Spleen (tissue), 11 donors: ENCODE results near the gene CLIP1. TPM values are rescaled to one million over a fixed set of nuclear protein-coding genes. Genes with fewer than 3 reads are reported as not detected.
"Not testable (repeated sequence)": the region's sequence is repeated elsewhere in the genome, so short reads cannot be mapped to it uniquely, and the experiment has no call there.

ENCODE experiments used
- DNase-seq: peaks from one replicate; pipeline ENCODE4 v3.0.0-alpha.2; 2020
- H3K27ac ChIP-seq, 8 donors: fragments of 200-600 bp; sonication (generic) in 7 of 8; 1 replicate in 4 of 8; 2 replicates in 4 of 8; pipeline versions ENCODE4 v1.5.0 to v1.8.0; 2016 to 2021; ENCODE audit warnings: inconsistent platforms in 4 of 8, mild to moderate bottlenecking in 4 of 8, moderate library complexity in 1 of 8
- H3K27me3 ChIP-seq, 7 donors: fragments of 200-600 bp; sonication (generic) in 6 of 7; replicated peaks in 1 of 7; 1 replicate in 4 of 7; 2 replicates in 3 of 7; pipeline versions ENCODE4 v1.5.0 to v1.8.0; 2016 to 2021; ENCODE audit warnings: inconsistent platforms in 3 of 7, mild to moderate bottlenecking in 1 of 7
- H3K36me3 ChIP-seq, 6 donors: fragments of 200-600 bp; sonication (generic) in 5 of 6; 1 replicate in 4 of 6; 2 replicates in 2 of 6; pipeline versions ENCODE4 v1.5.0 to v1.8.0; 2016 to 2021; ENCODE audit warnings: inconsistent platforms in 2 of 6
- H3K4me1 ChIP-seq, 6 donors: fragments of 200-600 bp; sonication (generic) in 5 of 6; 1 replicate in 3 of 6; 2 replicates in 3 of 6; pipeline versions ENCODE4 v1.5.0 to v1.8.0; 2016 to 2021; ENCODE audit warnings: inconsistent platforms in 3 of 6
- H3K4me3 ChIP-seq, 8 donors: fragments of 200-600 bp; sonication (generic) in 7 of 8; 1 replicate in 4 of 8; 2 replicates in 4 of 8; pipeline versions ENCODE4 v1.5.0 to v1.8.0; 2016 to 2021; ENCODE audit warnings: inconsistent platforms in 4 of 8, mild to moderate bottlenecking in 4 of 8, moderate library complexity in 2 of 8
- H3K9me3 ChIP-seq, 8 donors: fragments of 200-600 bp; sonication (generic) in 7 of 8; 1 replicate in 4 of 8; 2 replicates in 4 of 8; pipeline versions ENCODE4 v1.5.0 to v1.8.0; 2016 to 2021; ENCODE audit warnings: inconsistent platforms in 4 of 8
- CTCF ChIP-seq, 11 experiments: fragments of 200-600 bp in 7 of 11; fragments of 450-650 bp in 4 of 11; sonication (generic) in 4 of 11; IDR thresholded peaks in 8 of 11; conservative IDR thresholded peaks in 3 of 11; 1 replicate in 7 of 11; 2 replicates in 4 of 11; pipeline versions ENCODE4 v1.4.0 to v1.8.0; 2016 to 2021; ENCODE audit warnings: antibody characterized with exemption in 11 of 11, inconsistent platforms in 4 of 11, mild to moderate bottlenecking in 1 of 11
- POLR2A ChIP-seq, 3 donors: fragments of 450-650 bp; IDR thresholded peaks; one replicate each; pipeline ENCODE4 v1.5.1; 2017; ENCODE audit warnings: antibody characterized with exemption in 3 of 3, mild to moderate bottlenecking in 1 of 3
- POLR2AphosphoS5 ChIP-seq, 3 donors: sonication (generic); formaldehyde crosslinking; IDR thresholded peaks; one replicate each; pipeline ENCODE4 v1.5.1; 2017; ENCODE audit warnings: antibody characterized with exemption in 3 of 3
- WGBS, 5 donors: extraction: QIAGEN DNeasy Blood & Tissue Kit in 3 of 5; methylation state at CpG; one replicate each; pipeline versions ENCODE4 v1.1.5 to v1.1.7; 2013 to 2018; 5-methylcytosine and 5-hydroxymethylcytosine counted together
- intact Hi-C: fragments of 100-400 bp; cut with DNase I; formaldehyde crosslinking; loops from one replicate; pipeline ENCODE4 v1.15.0; 2023; ENCODE audit warnings: low total_unique reads
- polyA plus RNA-seq, 3 donors: library from polyadenylated mRNA; stranded (reverse); fragments of 200-250 nt; gene quantifications; one replicate each; pipeline ENCODE4 v1.2.1, GENCODE V29; 2013
- total RNA-seq, 7 donors: library from RNA; depleted of rRNA in 3 of 7; stranded (reverse); fragments of >200 nt in 3 of 7; fragmentation: NEBNext Ultra II Directional in 4 of 7; extraction: Animal tissue kit (Norgen Biotek cat#: 25700) in 4 of 7; gene quantifications; one replicate each; pipeline versions ENCODE4 v1.1.0 to v1.2.1, GENCODE V29; 2016 to 2021
- donor health status: healthy with polysubstance abuse.
- donor health status: DM: no; HTN: no; CAD: no; lungs with moderate emphysema.
- donor health status: DM: no; HTN: no; CAD: no.
- donor health status: Bipolar disorder and iron deficiency.
- donor health status: healthy.
- donor health status: DM: no; HTN: no; CAD: no.
- donor health status: DM: yes; HTN: yes; CAD: no.

CLIP1 gene
- total and polyA plus RNA-seq, 10 donors: 7.8 to 80.2 (median 57.2) TPM

DNA sequence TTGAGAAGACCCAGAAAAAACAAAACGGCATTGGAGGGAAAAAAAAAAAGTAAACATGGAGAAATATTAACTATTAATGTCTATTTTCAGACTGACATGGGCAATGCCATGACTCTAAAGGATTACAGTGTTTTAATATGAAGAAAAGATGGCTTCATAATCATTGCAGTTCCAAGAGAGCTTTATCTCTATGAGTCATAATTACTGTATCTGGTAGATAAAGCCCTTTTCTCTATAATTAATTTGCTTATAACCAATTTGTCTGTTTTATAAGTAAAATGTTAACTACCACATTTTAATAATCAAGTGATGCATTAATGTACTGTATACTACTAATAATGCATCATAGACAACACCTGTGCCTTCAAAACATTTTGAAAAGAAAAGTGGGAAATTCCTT lies 59.7 kb downstream of the CLIP1 start:
- Histone ChIP-seq H3K27ac (no peak overlapping the region), H3K9me3 (no peaks in the 10 kb centered on the region), H3K4me3 (no peak overlapping the region), H3K4me1 (peaks cover 0 to 6% (median 0%) of the 10 kb centered on the region in 6 donors), H3K36me3 (peaks cover 8 to 73% (median 38%) of the 10 kb centered on the region in 6 donors), H3K27me3 (no peaks in the 10 kb centered on the region)
- TF ChIP-seq POLR2A (IDR thresholded peaks at IDR 0.05) (no peak), POLR2AphosphoS5 (IDR thresholded peaks at IDR 0.05) (no peak), CTCF (IDR thresholded peaks at IDR 0.05 in 8 of 11, conservative IDR thresholded peaks at IDR 0.05 in 3 of 11) (no peak)
- intact Hi-C loops: no loop called here
- DNase-seq: no peak
- WGBS, 5 donors: 73 to 96% (median 94%) methylated on average over 1 of the region's 1 CpG

DNA sequence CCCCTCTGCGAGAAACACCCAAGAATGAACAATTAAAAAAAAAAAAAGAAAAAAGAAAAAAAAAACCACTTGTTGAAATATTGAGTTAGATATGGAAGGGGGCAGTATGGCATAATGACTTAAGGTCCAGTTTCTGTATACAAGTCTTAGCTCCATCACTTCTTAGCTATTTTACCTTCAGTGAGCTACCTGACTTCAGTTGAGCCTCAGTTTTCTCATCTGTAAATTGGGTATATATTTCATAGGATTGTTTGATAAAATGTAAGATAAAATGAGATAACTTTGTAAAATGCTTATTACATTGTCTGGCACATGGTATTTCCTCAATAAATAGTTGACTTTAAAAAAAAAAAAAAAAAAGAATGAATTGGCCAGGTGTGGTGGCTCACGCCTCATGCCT lies 64.1 kb downstream of the CLIP1 start:
- H3K4me3 ChIP-seq, H3K9me3 ChIP-seq, H3K4me1 ChIP-seq, H3K27me3 ChIP-seq, intact Hi-C loops, H3K27ac ChIP-seq, DNase-seq: not testable (repeated sequence)
- WGBS, 5 donors: 88 to 99% (median 97%) methylated on average over 2 of the region's 2 CpGs
- peaks cover 11 to 95% (median 55%) of the 10 kb centered on the region in 6 donors for H3K36me3 ChIP-seq

- H3K36me3 ChIP-seq: peaks cover 7 to 95% (median 60%) of the 10 kb centered on the region in 6 donors
- not testable (repeated sequence) for DNase-seq
Observed at GRCh38 chr12:122357536-122357935, 64.9 kb downstream of the CLIP1 start.

DNA sequence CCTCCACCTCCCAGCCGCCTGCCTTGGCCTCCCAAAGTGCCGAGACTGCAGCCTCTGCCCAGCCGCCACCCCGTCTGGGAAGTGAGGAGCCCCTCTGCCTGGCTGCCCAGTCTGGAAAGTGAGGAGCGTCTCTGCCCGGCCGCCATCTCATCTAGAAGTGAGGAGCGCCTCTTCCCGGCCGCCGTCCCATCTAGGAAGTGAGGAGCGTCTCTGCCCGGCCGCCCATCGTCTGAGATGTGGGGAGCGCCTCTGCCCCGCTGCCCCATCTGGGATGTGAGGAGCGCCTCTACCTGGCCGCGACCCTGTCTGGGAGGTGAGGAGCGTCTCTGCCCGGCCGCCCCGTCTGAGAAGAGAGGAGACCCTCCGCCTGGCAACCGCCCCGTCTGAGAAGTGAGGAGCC lies 65.5 kb downstream of the CLIP1 start:
- H3K27ac ChIP-seq, H3K9me3 ChIP-seq, H3K4me3 ChIP-seq, H3K27me3 ChIP-seq, DNase-seq, H3K4me1 ChIP-seq, intact Hi-C loops: not testable (repeated sequence)
- 94 to 98% (median 97%) methylated on average over 15 to 27 of the region's 27 CpGs for WGBS, 5 donors
- H3K36me3 ChIP-seq: peaks cover 7 to 95% (median 65%) of the 10 kb centered on the region in 6 donors

More at GRCh38 chr12:122357536-122357935, 64.9 kb downstream of the CLIP1 start:
- intact Hi-C loops, H3K4me1 ChIP-seq, H3K4me3 ChIP-seq, H3K27ac ChIP-seq, H3K9me3 ChIP-seq, H3K27me3 ChIP-seq: not testable (repeated sequence)
- WGBS, 5 donors: 94 to 100% (median 95%) methylated on average over 1 to 28 of the region's 32 CpGs; no CpG with 5 or more reads in 1 of the 5 donors

- Histone ChIP-seq H3K27me3 (no peaks in the 10 kb centered on the region), H3K36me3 (peaks cover 6 to 95% (median 63%) of the 10 kb centered on the region in 6 donors), H3K4me1 (peaks cover 0 to 7% (median 0%) of the 10 kb centered on the region in 6 donors), H3K4me3 (no peak overlapping the region), H3K27ac (no peak overlapping the region), H3K9me3 (no peaks in the 10 kb centered on the region)
- DNase-seq: no peak
- 34 to 41% (median 36%) methylated on average over 3 of the region's 3 CpGs for WGBS, 5 donors
- intact Hi-C loops: no loop called here
- no peak for TF ChIP-seq POLR2A (IDR thresholded peaks at IDR 0.05)
- TF ChIP-seq CTCF (IDR thresholded peaks at IDR 0.05 in 8 of 11, conservative IDR thresholded peaks at IDR 0.05 in 3 of 11): peak in 10 of 11 experiments; percentile 57 to 87 (median 78)
Observed at GRCh38 chr12:122356192-122356635, 66.3 kb downstream of the CLIP1 start.

DNA sequence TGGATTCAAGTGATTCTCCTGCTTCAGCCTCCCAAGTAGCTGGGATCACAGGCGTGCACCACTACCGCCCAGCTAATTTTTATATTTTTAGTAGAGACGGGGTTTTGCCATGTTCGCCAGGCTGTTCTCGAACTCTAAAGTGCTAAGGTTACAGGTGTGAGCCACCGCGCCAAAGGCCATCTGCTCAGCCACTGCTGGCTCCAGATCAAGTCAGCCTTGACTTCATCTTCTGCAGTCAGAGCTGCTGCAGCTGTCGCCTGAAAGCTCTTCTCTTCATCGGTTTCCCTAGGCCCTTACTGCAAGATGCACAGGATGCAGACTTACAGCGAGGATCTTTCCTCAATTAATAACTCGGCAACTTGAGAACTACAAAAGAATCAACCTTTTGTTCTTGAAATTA lies 66.8 kb downstream of the CLIP1 start:
- 88 to 93% (median 89%) methylated on average over 11 of the region's 11 CpGs for WGBS, 5 donors
- TF ChIP-seq POLR2A (IDR thresholded peaks at IDR 0.05): no peak
- no peak for TF ChIP-seq POLR2AphosphoS5 (IDR thresholded peaks at IDR 0.05)
- TF ChIP-seq CTCF (IDR thresholded peaks at IDR 0.05 in 8 of 11, conservative IDR thresholded peaks at IDR 0.05 in 3 of 11): no peak
- Histone ChIP-seq H3K9me3 (no peaks in the 10 kb centered on the region), H3K27ac (no peak overlapping the region), H3K27me3 (no peaks in the 10 kb centered on the region), H3K4me1 (peaks cover 0 to 7% (median 0%) of the 10 kb centered on the region in 6 donors), H3K4me3 (no peak overlapping the region), H3K36me3 (peaks cover 3 to 95% (median 60%) of the 10 kb centered on the region in 6 donors)
- DNase-seq: no peak
- intact Hi-C loops: no loop called here
